ENCODE results near the gene CPPED1.

DNA sequence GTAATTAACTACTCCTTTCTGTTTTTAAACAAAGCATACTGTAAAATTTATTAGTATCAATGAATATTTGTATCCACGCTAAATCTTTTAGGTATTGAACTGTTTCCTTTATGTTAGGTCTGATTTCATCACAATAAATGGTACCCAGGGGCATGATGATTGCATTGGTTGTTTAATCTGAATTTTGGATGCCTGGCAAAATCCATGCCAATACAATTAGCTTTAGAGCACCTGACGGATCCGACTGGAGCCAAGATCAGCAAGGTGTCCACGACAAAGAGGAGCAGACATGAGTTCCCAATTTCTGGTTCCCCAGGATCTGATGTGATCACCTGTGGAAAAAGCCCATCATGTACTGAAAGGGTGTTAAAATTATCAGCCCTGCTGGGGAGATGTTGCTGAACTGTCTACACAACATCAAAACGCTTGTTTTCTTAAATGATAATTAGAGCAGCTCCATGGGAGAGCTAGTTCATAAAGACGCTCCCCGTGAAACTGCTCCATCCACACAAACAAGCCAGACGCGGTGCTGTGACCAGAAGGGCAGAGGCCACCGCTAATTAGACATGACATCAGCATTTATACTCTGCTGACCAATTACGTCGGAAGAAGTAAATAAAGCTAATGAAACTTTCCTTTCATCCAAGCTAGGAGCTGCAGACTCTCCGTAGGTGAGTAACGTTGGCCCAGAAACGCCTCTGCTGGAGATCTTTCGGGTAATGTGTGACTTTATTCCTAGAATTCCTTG is 151.7 kb downstream of the CPPED1 start:
- TF ChIP-seq, protein P1, sequence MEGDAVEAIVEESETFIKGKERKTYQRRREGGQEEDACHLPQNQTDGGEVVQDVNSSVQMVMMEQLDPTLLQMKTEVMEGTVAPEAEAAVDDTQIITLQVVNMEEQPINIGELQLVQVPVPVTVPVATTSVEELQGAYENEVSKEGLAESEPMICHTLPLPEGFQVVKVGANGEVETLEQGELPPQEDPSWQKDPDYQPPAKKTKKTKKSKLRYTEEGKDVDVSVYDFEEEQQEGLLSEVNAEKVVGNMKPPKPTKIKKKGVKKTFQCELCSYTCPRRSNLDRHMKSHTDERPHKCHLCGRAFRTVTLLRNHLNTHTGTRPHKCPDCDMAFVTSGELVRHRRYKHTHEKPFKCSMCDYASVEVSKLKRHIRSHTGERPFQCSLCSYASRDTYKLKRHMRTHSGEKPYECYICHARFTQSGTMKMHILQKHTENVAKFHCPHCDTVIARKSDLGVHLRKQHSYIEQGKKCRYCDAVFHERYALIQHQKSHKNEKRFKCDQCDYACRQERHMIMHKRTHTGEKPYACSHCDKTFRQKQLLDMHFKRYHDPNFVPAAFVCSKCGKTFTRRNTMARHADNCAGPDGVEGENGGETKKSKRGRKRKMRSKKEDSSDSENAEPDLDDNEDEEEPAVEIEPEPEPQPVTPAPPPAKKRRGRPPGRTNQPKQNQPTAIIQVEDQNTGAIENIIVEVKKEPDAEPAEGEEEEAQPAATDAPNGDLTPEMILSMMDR (conservative IDR thresholded peaks at IDR 0.05) = no peak
- TF ChIP-seq ZFX (IDR thresholded peaks at IDR 0.05) = no peak
